SK-N-SH (cell line): Measurements from ENCODE around the gene SRBD1. TPM values are rescaled to one million over a fixed set of nuclear protein-coding genes. Genes with fewer than 3 reads are reported as not detected.

Experiments used
- CTCF ChIA-PET: fragments of 300-600, 350-600 bp; formaldehyde crosslinking; extraction: SDS; loops from one replicate; lab custom pipeline; 2021; lab: Yijun Ruan, JAX
- POLR2A ChIA-PET: fragments of 350-600 bp; sonication (Branson Sonifier 250); formaldehyde crosslinking; extraction: SDS; loops from one replicate; lab custom pipeline; 2020; ENCODE audit warnings: antibody characterized with exemption, inconsistent platforms; lab: Yijun Ruan, JAX
- DNase-seq: peaks from one replicate; pipeline ENCODE4 v3.0.0; 2012
- H2AFZ ChIP-seq: fragments of 200-600 bp; sonication (generic); 2 replicates; pipeline ENCODE4 v1.8.1; 2016; ENCODE audit warnings: antibody characterized with exemption, mild to moderate bottlenecking, low read depth
- H3F3A ChIP-seq: fragments of 200-600 bp; sonication (generic); replicated peaks from 2 replicates; pipeline ENCODE3; 2016; ENCODE audit warnings: antibody characterized with exemption, mild to moderate bottlenecking; ENCODE audit not compliant: insufficient read depth
- H3K27ac ChIP-seq, 2 experiments: fragments of 200-500 bp in 1 of 2; fragments of 200-600 bp in 1 of 2; sonication (Bioruptor generic) in 1 of 2; sonication (generic), shearing (Covaris generic) in 1 of 2; 2 replicates each; pipeline versions ENCODE4 v1.5.1 to v1.6.1; 2014 to 2016; ENCODE audit warnings: low read depth in 2 of 2, inconsistent platforms in 1 of 2, low read length in 1 of 2, mild to moderate bottlenecking in 1 of 2, mixed read lengths in 1 of 2
- H3K27me3 ChIP-seq: fragments of 200-600 bp; sonication (generic), shearing (Covaris generic); 2 replicates; pipeline ENCODE4 v1.6.1; 2016; ENCODE audit warnings: mixed run types; ENCODE audit not compliant: insufficient read depth
- H3K36me3 ChIP-seq, 2 experiments: fragments of 200-500 bp in 1 of 2; fragments of 200-600 bp in 1 of 2; sonication (Bioruptor generic) in 1 of 2; sonication (generic) in 1 of 2; replicated peaks in 1 of 2; 2 replicates each; pipeline versions ENCODE3 to v1.5.1; 2014 to 2016; ENCODE audit warnings: low read length in 1 of 2, mild to moderate bottlenecking in 1 of 2; ENCODE audit not compliant: insufficient read depth in 2 of 2, control insufficient read depth in 1 of 2
- H3K4me1 ChIP-seq, 2 experiments: fragments of 200-500 bp in 1 of 2; fragments of 200-600 bp in 1 of 2; sonication (Bioruptor generic) in 1 of 2; sonication (generic), shearing (Covaris generic) in 1 of 2; 2 replicates each; pipeline versions ENCODE4 v1.5.1 to v1.6.1; 2014 to 2016; ENCODE audit warnings: low read depth in 1 of 2, low read length in 1 of 2, mixed run types in 1 of 2; ENCODE audit not compliant: insufficient read depth in 2 of 2, control insufficient read depth in 1 of 2
- H3K4me2 ChIP-seq: fragments of 200-600 bp; sonication (generic), shearing (Covaris generic); 2 replicates; pipeline ENCODE4 v1.6.1; 2017; ENCODE audit warnings: mixed run types
- H3K4me3 ChIP-seq, 2 experiments: fragments of 200-500 bp in 1 of 2; fragments of 200-600 bp in 1 of 2; sonication (Bioruptor generic) in 1 of 2; sonication (generic), shearing (Covaris generic) in 1 of 2; 2 replicates each; pipeline versions ENCODE4 v1.5.1 to v1.8.1; 2014 to 2016; ENCODE audit warnings: low read depth in 2 of 2, inconsistent platforms in 1 of 2, low read length in 1 of 2, mild to moderate bottlenecking in 1 of 2, mixed read lengths in 1 of 2, moderate library complexity in 1 of 2
- H3K79me2 ChIP-seq: fragments of 200-600 bp; sonication (generic); 2 replicates; pipeline ENCODE4 v1.8.1; 2017; ENCODE audit warnings: mild to moderate bottlenecking; ENCODE audit not compliant: insufficient read depth
- H3K9ac ChIP-seq: fragments of 200-600 bp; sonication (generic); 2 replicates; pipeline ENCODE4 v1.6.1; 2017; ENCODE audit warnings: mixed run types
- H3K9me2 ChIP-seq: fragments of 200-600 bp; sonication (generic); 2 replicates; pipeline ENCODE4 v1.6.1; 2017; ENCODE audit warnings: mixed run types
- H3K9me3 ChIP-seq: fragments of 200-600 bp; sonication (generic); 2 replicates; pipeline ENCODE4 v1.6.1; 2017; ENCODE audit warnings: mixed run types, mild to moderate bottlenecking, moderate library complexity
- H4K20me1 ChIP-seq: fragments of 200-600 bp; sonication (generic); 2 replicates; pipeline ENCODE4 v1.6.1; 2017; ENCODE audit warnings: mild to moderate bottlenecking, mixed run types; ENCODE audit not compliant: insufficient read depth
- CHD2 ChIP-seq: fragments of 150-350 bp; IDR thresholded peaks from 2 replicates; pipeline ENCODE4 v1.6.1; 2018; ENCODE audit warnings: low read length; ENCODE audit not compliant: partially characterized antibody
- EZH2phosphoT487 ChIP-seq: fragments of 200-600 bp; sonication (generic); IDR thresholded peaks from 2 replicates; pipeline ENCODE4 v1.6.1; 2017; ENCODE audit warnings: low read depth, mixed run types, mild to moderate bottlenecking, antibody characterized with exemption, moderate library complexity, borderline replicate concordance
- FOSL2 ChIP-seq: IDR thresholded peaks from 2 replicates; pipeline ENCODE4 v1.4.0; 2012; ENCODE audit warnings: low read depth, mild to moderate bottlenecking, moderate library complexity, borderline replicate concordance
- RCOR1 ChIP-seq: fragments of 150-350 bp; IDR thresholded peaks from 2 replicates; pipeline ENCODE4 v1.6.1; 2017; ENCODE audit warnings: antibody characterized with exemption, low read length
- REST ChIP-seq: IDR thresholded peaks from 2 replicates; pipeline ENCODE4 v1.6.1; 2012; ENCODE audit warnings: mild to moderate bottlenecking, low read depth, low read length, moderate library complexity
- RXRA ChIP-seq: IDR thresholded peaks from 2 replicates; pipeline ENCODE4 v1.4.0; 2012; ENCODE audit warnings: low read depth, mild to moderate bottlenecking, borderline replicate concordance
- SIN3A ChIP-seq: IDR thresholded peaks from 2 replicates; pipeline ENCODE4 v1.6.1; 2012; ENCODE audit warnings: low read depth, mild to moderate bottlenecking, low read length, moderate library complexity, borderline replicate concordance
- TCF12 ChIP-seq: IDR thresholded peaks from 2 replicates; pipeline ENCODE4 v1.4.0; 2012
- TEAD4 ChIP-seq: IDR thresholded peaks from 2 replicates; pipeline ENCODE4 v1.4.0; 2012; ENCODE audit warnings: mild to moderate bottlenecking, borderline replicate concordance; ENCODE audit not compliant: insufficient read depth
- USF1 ChIP-seq: IDR thresholded peaks from 2 replicates; pipeline ENCODE4 v1.4.0; 2012; ENCODE audit warnings: low read depth, borderline replicate concordance
- WGBS: methylation state at CpG from one replicate; pipeline ENCODE4 v1.1.6; 2017; ENCODE audit warnings: low lambda C conversion rate; 5-methylcytosine and 5-hydroxymethylcytosine counted together
- polyA plus RNA-seq, 3 experiments: library from polyadenylated mRNA; depleted of rRNA; stranded (reverse); fragments of >200 nt; gene quantifications; 2 replicates each; pipeline ENCODE4 v1.2.3, GENCODE V29; 2012

SRBD1 gene
- polyA plus RNA-seq, 1 of the 3 experiments (the other 2 are of a cell fraction), result 3.2 TPM

- no peak overlapping the region for H3K4me3 ChIP-seq
- H4K20me1 ChIP-seq, result no peaks in the 10 kb centered on the region
- no peak for DNase-seq
- no peak overlapping the region for H3K4me2 ChIP-seq
- no peaks in the 10 kb centered on the region for H3K9me3 ChIP-seq
- ChIA-PET POLR2A (no interaction called here), CTCF (interaction anchor here (0.7 to 1.8 kb wide), 4 partner anchors 10 to 125 kb away, joined by 3 to 7 read pairs (median 6); no protein-coding TSS in a partner anchor)
- TF ChIP-seq TEAD4 (no peak), CHD2 (no peak), REST (no peak), RXRA (no peak), EZH2phosphoT487 (no peak), TCF12 (no peak), USF1 (no peak), FOSL2 (0 out of 2 replicates have a peak, but pooled peaks have one; percentile 8)
- H2AFZ ChIP-seq, result no peak overlapping the region
- H3K27me3 ChIP-seq, result no peaks in the 10 kb centered on the region
- H3K36me3 ChIP-seq, result no peaks in the 10 kb centered on the region
- no peaks in the 10 kb centered on the region for H3K79me2 ChIP-seq
- H3K9me2 ChIP-seq, result no peaks in the 10 kb centered on the region
- H3F3A ChIP-seq, result peaks cover 6% of the 10 kb centered on the region
- peaks cover 0 to 5% of the 10 kb centered on the region in 2 experiments; a peak in 1 of 4 replicates for H3K4me1 ChIP-seq
- H3K27ac ChIP-seq, result peak overlapping the region in 1 of 2 experiments; percentile 27; a peak in 3 of 4 replicates
- 80% methylated on average over 2 of the region's 2 CpGs for WGBS
- H3K9ac ChIP-seq, result no peak overlapping the region
Observed at GRCh38 chr2:45370369-45370768, 240.7 kb downstream of the SRBD1 start.

- no peak for DNase-seq
- Histone ChIP-seq H3F3A (peaks cover 6% of the 10 kb centered on the region), H3K36me3 (no peaks in the 10 kb centered on the region), H3K9me2 (no peaks in the 10 kb centered on the region), H3K27me3 (no peaks in the 10 kb centered on the region), H3K27ac (no peak overlapping the region), H3K9me3 (no peaks in the 10 kb centered on the region), H3K4me1 (peaks cover 0 to 5% of the 10 kb centered on the region in 2 experiments; a peak in 2 of 4 replicates), H3K4me3 (no peak overlapping the region), H3K4me2 (no peak overlapping the region), H3K9ac (no peak overlapping the region), H3K79me2 (no peaks in the 10 kb centered on the region), H4K20me1 (no peaks in the 10 kb centered on the region), H2AFZ (no peak overlapping the region)
- WGBS, result 95% methylated on average over 1 of the region's 1 CpG
- ChIA-PET POLR2A (no interaction called here), CTCF (interaction anchor here (1.6 kb wide), 1 partner anchor 21 kb away, joined by 5 read pairs; no protein-coding TSS in a partner anchor)
- no peak for TF ChIP-seq REST
- TF ChIP-seq RCOR1, result no peak
- no peak for TF ChIP-seq SIN3A
Observed at GRCh38 chr2:45368792-45369191, 242.3 kb downstream of the SRBD1 start.
